GM12878 (cell line): ENCODE measurements around the gene NLRC5.

Source experiments
- FOXM1 ChIP-seq: IDR thresholded peaks from 2 replicates; pipeline ENCODE4 v1.6.1; 2012; ENCODE audit warnings: low read depth, mild to moderate bottlenecking, inconsistent platforms, low read length, moderate library complexity
- MXI1 ChIP-seq: fragments of 150-350 bp; IDR thresholded peaks from 2 replicates; pipeline ENCODE4 v1.6.1; 2011; ENCODE audit warnings: low read depth, mild to moderate bottlenecking, inconsistent platforms, low read length, improper control_type of control experiment
- POLR2A ChIP-seq: IDR thresholded peaks from 2 replicates; pipeline ENCODE4 v1.6.1; 2011; ENCODE audit warnings: low read depth, mild to moderate bottlenecking, low read length
- RFX5 ChIP-seq: IDR thresholded peaks from 2 replicates; pipeline ENCODE4 v1.6.1; 2011; ENCODE audit warnings: low read depth, low read length, improper control_type of control experiment
- SIN3A ChIP-seq: IDR thresholded peaks from 2 replicates; pipeline ENCODE4 v1.6.1; 2012; ENCODE audit warnings: low read depth, low read length, improper control_type of control experiment
- TARDBP ChIP-seq: IDR thresholded peaks from 2 replicates; pipeline ENCODE4 v1.6.1; 2016; ENCODE audit warnings: borderline replicate concordance
- YY1 ChIP-seq: IDR thresholded peaks from 2 replicates; pipeline ENCODE4 v1.6.1; 2011; ENCODE audit warnings: low read depth, mild to moderate bottlenecking, low read length

GRCh38 chr16:57007530-57007929, 18.2 kb downstream of the NLRC5 start:
- no peak for TF ChIP-seq FOXM1
- no peak for TF ChIP-seq MXI1
- TF ChIP-seq YY1: no peak
- TF ChIP-seq SIN3A: no peak
- TF ChIP-seq TARDBP: no peak
- no peak for TF ChIP-seq RFX5
- no peak for TF ChIP-seq POLR2A
